MM.1S (cell line): ENCODE measurements around the gene XRCC4.

Experiments used
- CTCF ChIP-seq: fragments of 300-600 bp; sonication (generic); IDR thresholded peaks from 2 replicates; pipeline ENCODE4 v1.5.1; 2016; ENCODE audit warnings: antibody characterized with exemption, low read length, mixed read lengths
- EZH2phosphoT487 ChIP-seq: fragments of 300-600 bp; sonication (generic); IDR thresholded peaks from 2 replicates; pipeline ENCODE4 v1.6.1; 2018; ENCODE audit warnings: antibody characterized with exemption, low read length

- TF ChIP-seq CTCF (no peak), EZH2phosphoT487 (no peak)
Observed at GRCh38 chr5:83048277-83048676, 29.1 kb upstream of the XRCC4 start.
